ENCODE results near the gene CRYL1.

GRCh38 chr13:20491926-20492435, 33.7 kb downstream of the CRYL1 start:
- TF ChIP-seq POLR2A (IDR thresholded peaks at IDR 0.05; ENCODE audit: low read depth, low read length) (no peak), CTCF (conservative IDR thresholded peaks at IDR 0.05; ENCODE audit: low read depth, low read length) (no peak)
